CD14-positive monocyte (primary cell): ENCODE results near the gene ERGIC1. TPM values are rescaled to one million over a fixed set of nuclear protein-coding genes. Genes with fewer than 3 reads are reported as not detected.

Source experiments
- DNase-seq, 3 donors: peaks; one replicate each; pipeline ENCODE4 v3.0.0-alpha.2; 2011 to 2022
- H2AFZ ChIP-seq: 2 replicates; pipeline ENCODE4 v1.6.0; 2012; ENCODE audit warnings: mild to moderate bottlenecking, low read depth, low read length, inconsistent platforms; ENCODE audit not compliant: insufficient read depth, poor library complexity, severe bottlenecking
- H3K27ac ChIP-seq, 2 donors: 1 replicate in 1 of 2; 2 replicates in 1 of 2; pipeline ENCODE4 v1.5.1; 2012 to 2013; ENCODE audit warnings: low read length in 2 of 2, control low read depth in 1 of 2, inconsistent platforms in 1 of 2, low read depth in 1 of 2, mild to moderate bottlenecking in 1 of 2
- H3K27me3 ChIP-seq, 2 donors: one replicate each; pipeline versions ENCODE4 v1.6.0 to v1.6.1; 2011 to 2013; ENCODE audit warnings: low read length in 2 of 2; ENCODE audit not compliant: control insufficient read depth in 2 of 2, insufficient read depth in 2 of 2
- H3K36me3 ChIP-seq, 2 donors: replicated peaks in 1 of 2; 1 replicate in 1 of 2; 2 replicates in 1 of 2; pipeline versions ENCODE4 v1.5.1 to v1.6.1; 2012 to 2013; ENCODE audit warnings: low read length in 2 of 2, control low read depth in 1 of 2, inconsistent platforms in 1 of 2, mild to moderate bottlenecking in 1 of 2; ENCODE audit not compliant: insufficient read depth in 2 of 2, control insufficient read depth in 1 of 2
- H3K4me1 ChIP-seq, 2 donors: 1 replicate in 1 of 2; 2 replicates in 1 of 2; pipeline versions ENCODE4 v1.5.1 to v1.6.1; 2012 to 2013; ENCODE audit warnings: low read length in 2 of 2, control low read depth in 1 of 2, inconsistent platforms in 1 of 2, mild to moderate bottlenecking in 1 of 2, moderate library complexity in 1 of 2; ENCODE audit not compliant: insufficient read depth in 2 of 2, control insufficient read depth in 1 of 2
- H3K4me2 ChIP-seq: replicated peaks from 2 replicates; pipeline ENCODE3; 2012; ENCODE audit warnings: low read length, moderate library complexity, mild to moderate bottlenecking; ENCODE audit not compliant: poor library complexity, severe bottlenecking; ENCODE audit errors: extremely low read depth
- H3K4me3 ChIP-seq, 3 experiments: fragments of 200-600 bp in 1 of 3; sonication (generic) in 1 of 3; replicated peaks in 1 of 3; 1 replicate in 2 of 3; 2 replicates in 1 of 3; pipeline ENCODE4 v1.5.1; 2011 to 2013; ENCODE audit warnings: low read length in 3 of 3, mild to moderate bottlenecking in 3 of 3, control low read depth in 2 of 3, low read depth in 2 of 3, inconsistent platforms in 1 of 3, moderate library complexity in 1 of 3
- H3K79me2 ChIP-seq: 2 replicates; pipeline ENCODE4 v1.6.0; 2012; ENCODE audit warnings: mild to moderate bottlenecking, control low read depth, inconsistent platforms, low read length, moderate library complexity; ENCODE audit not compliant: insufficient read depth
- H3K9ac ChIP-seq: 2 replicates; pipeline ENCODE4 v1.6.0; 2017; ENCODE audit warnings: low read length, mild to moderate bottlenecking; ENCODE audit not compliant: insufficient read depth, poor library complexity, severe bottlenecking
- H3K9me3 ChIP-seq, 2 donors: replicated peaks in 1 of 2; 1 replicate in 1 of 2; 2 replicates in 1 of 2; pipeline versions ENCODE4 v1.5.1 to v1.6.1; 2012 to 2013; ENCODE audit warnings: low read length in 2 of 2, control low read depth in 1 of 2; ENCODE audit not compliant: control insufficient read depth in 1 of 2, insufficient read depth in 1 of 2
- H4K20me1 ChIP-seq: 2 replicates; pipeline ENCODE4 v1.6.0; 2012; ENCODE audit warnings: mild to moderate bottlenecking, low read length, control low read depth, moderate library complexity; ENCODE audit not compliant: insufficient read depth
- H3K27ac Mint-ChIP-seq, 7 donors: one replicate each; pipeline ENCODE4 v1.8.0; 2020; ENCODE audit warnings: mild to moderate bottlenecking in 7 of 7, mixed read lengths in 7 of 7, moderate library complexity in 6 of 7, inconsistent platforms in 2 of 7
- H3K27me3 Mint-ChIP-seq, 3 donors: one replicate each; pipeline ENCODE4 v1.8.0; 2021 to 2022; ENCODE audit warnings: low read depth in 3 of 3, mild to moderate bottlenecking in 3 of 3, mixed read lengths in 3 of 3, moderate library complexity in 3 of 3, inconsistent platforms in 1 of 3
- H3K36me3 Mint-ChIP-seq, 2 donors: one replicate each; pipeline ENCODE4 v1.8.0; 2020; ENCODE audit warnings: mixed read lengths in 2 of 2, inconsistent platforms in 1 of 2, mild to moderate bottlenecking in 1 of 2
- H3K4me1 Mint-ChIP-seq: one replicate; pipeline ENCODE4 v1.8.0; 2020; ENCODE audit warnings: mild to moderate bottlenecking, mixed read lengths
- H3K4me3 Mint-ChIP-seq, 2 donors: one replicate each; pipeline ENCODE4 v1.8.0; 2020; ENCODE audit warnings: mild to moderate bottlenecking in 2 of 2, mixed read lengths in 2 of 2, moderate library complexity in 1 of 2
- H3K9me3 Mint-ChIP-seq, 7 donors: one replicate each; pipeline ENCODE4 v1.8.0; 2020 to 2022; ENCODE audit warnings: mixed read lengths in 7 of 7, mild to moderate bottlenecking in 6 of 7, moderate library complexity in 6 of 7, inconsistent platforms in 2 of 7
- CTCF ChIP-seq: fragments of 200-600 bp; IDR thresholded peaks from one replicate; pipeline ENCODE4 v1.8.0; 2022; ENCODE audit warnings: antibody characterized with exemption, mild to moderate bottlenecking
- WGBS: methylation state at CpG from one replicate; pipeline ENCODE4 v1.1.5; 2013; ENCODE audit warnings: missing lambda C conversion rate; ENCODE audit not compliant: insufficient coverage; 5-methylcytosine and 5-hydroxymethylcytosine counted together
- intact Hi-C, 2 donors: fragments of 100-400 bp; cut with micrococcal nuclease; formaldehyde crosslinking; loops; one replicate each; pipeline versions ENCODE4 v1.15.0 to v1.15.1; 2023
- polyA plus RNA-seq, 3 donors: library from polyadenylated mRNA; depleted of rRNA in 1 of 3; unstranded in 2 of 3; stranded (reverse) in 1 of 3; fragments of 300-500 nt in 2 of 3; fragments of >200 nt in 1 of 3; fragmentation: Illumina TruSeq in 2 of 3; gene quantifications; 1 replicate in 2 of 3; 2 replicates in 1 of 3; pipeline ENCODE4 v1.2.3, GENCODE V29; 2012 to 2021

ERGIC1 gene
- polyA plus RNA-seq, 3 donors: 28.3 to 76.2 (median 34.1) TPM

DNA sequence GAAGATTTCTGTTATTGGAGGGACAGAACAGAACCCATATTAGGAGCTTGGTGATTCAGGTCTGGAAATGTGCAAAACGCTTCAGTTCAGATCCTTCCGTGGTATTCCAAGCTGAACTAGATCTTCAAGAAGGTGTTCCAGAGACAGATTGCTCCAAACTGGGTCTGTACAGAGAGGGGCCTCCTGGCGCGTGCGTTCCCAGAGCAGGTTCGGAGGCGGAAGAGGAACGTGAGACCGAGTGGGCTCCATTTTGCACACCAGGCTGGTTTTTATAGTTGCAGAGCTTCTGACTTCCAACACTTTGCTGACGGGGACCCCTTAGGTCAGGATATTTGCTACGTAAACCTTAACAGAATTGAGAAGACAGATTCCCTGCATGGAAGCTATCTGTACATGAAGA, 108.5 kb downstream of the ERGIC1 start:
- Histone ChIP-seq H4K20me1 (no peaks in the 10 kb centered on the region), H3K4me1 (no peaks in the 10 kb centered on the region), H3K27ac (no peak overlapping the region), H3K27me3 (no peaks in the 10 kb centered on the region), H2AFZ (no peak overlapping the region), H3K36me3 (peaks cover 11 to 38% of the 10 kb centered on the region in 2 donors), H3K4me3 (no peak overlapping the region), H3K9ac (no peak overlapping the region), H3K9me3 (no peaks in the 10 kb centered on the region), H3K4me2 (no peak overlapping the region), H3K79me2 (no peaks in the 10 kb centered on the region)
- Mint-ChIP-seq H3K4me1 (no peaks in the 10 kb centered on the region), H3K27me3 (peaks cover 0 to 2% (median under 1%) of the 10 kb centered on the region in 3 donors), H3K4me3 (no peak overlapping the region), H3K36me3 (peaks cover 50 to 66% of the 10 kb centered on the region in 2 donors), H3K9me3 (peaks cover 0 to 1% (median 0%) of the 10 kb centered on the region in 7 donors), H3K27ac (no peak overlapping the region)
- WGBS: 98% methylated on average over 11 of the region's 11 CpGs
- TF ChIP-seq CTCF: no peak
- intact Hi-C loops: no loop called here
- no peak for DNase-seq

GRCh38 chr5:172943283-172943841, 109.3 kb downstream of the ERGIC1 start:
- no peak overlapping the region for H3K4me2 ChIP-seq
- H3K36me3 Mint-ChIP-seq: peaks cover 52 to 63% of the 10 kb centered on the region in 2 donors
- H3K79me2 ChIP-seq: no peaks in the 10 kb centered on the region
- WGBS: 53% methylated on average over 16 of the region's 18 CpGs
- no peak for DNase-seq
- no peaks in the 10 kb centered on the region for H3K9me3 ChIP-seq
- H3K27ac ChIP-seq: no peak overlapping the region
- no peaks in the 10 kb centered on the region for H3K27me3 ChIP-seq
- H3K27ac Mint-ChIP-seq: peak overlapping the region in 1 of 7 donors; percentile 28
- intact Hi-C loops: no loop called here
- no peak overlapping the region for H2AFZ ChIP-seq
- H3K9me3 Mint-ChIP-seq: no peaks in the 10 kb centered on the region
- H3K4me1 ChIP-seq: no peaks in the 10 kb centered on the region
- H3K9ac ChIP-seq: no peak overlapping the region
- TF ChIP-seq CTCF: no peak
- peaks cover 11 to 39% of the 10 kb centered on the region in 2 donors for H3K36me3 ChIP-seq
- no peak overlapping the region for H3K4me3 ChIP-seq
- H3K4me3 Mint-ChIP-seq: peak overlapping the region in 1 of 2 donors; percentile 50
- no peaks in the 10 kb centered on the region for H3K4me1 Mint-ChIP-seq
- no peaks in the 10 kb centered on the region for H4K20me1 ChIP-seq
- peaks cover 0 to 4% (median 2%) of the 10 kb centered on the region in 3 donors for H3K27me3 Mint-ChIP-seq
